HL-60/S4 treated with retinoic acid at 250 ng/mL for 4 days and 3 days (cell line): ENCODE data around the gene RBBP8.

Experiments used
- in situ Hi-C: fragments of 300-500 bp; cut with MboI; formaldehyde crosslinking; loops from 2 replicates; pipeline ENCODE4 v1.7.0; 2022; ENCODE audit warnings: low sequenced_read_pairs

RBBP8 gene

DNA sequence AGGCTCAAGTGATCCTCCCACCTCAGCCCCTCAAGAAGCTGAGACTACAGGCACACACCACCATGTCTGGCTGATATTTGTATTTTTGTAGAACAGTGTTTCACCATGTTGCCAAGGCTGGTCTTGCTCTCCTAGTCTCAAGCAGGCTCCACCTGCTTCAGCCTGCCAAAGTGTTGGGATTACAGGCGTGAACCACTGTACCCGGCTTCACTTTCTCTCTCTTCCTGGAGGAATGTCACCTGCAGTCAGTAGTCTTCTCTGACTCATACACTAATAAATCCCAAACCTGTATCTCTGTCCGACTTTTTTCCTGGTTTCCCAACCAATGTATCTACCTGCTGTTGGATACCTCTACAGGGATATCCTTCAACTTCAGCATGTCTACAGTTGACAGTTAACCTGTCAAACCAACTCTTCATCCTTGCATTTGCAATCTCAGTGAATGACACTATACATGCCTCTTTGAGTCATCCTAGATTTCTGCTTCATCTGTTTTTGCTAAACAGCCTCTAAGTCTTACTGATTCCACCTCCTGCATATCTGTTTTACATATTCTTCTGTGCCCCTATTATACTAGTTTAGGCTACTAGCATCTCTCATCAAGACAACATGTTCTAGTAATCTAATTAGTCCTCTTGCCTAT lies 54.5 kb downstream of the RBBP8 start:
- in situ Hi-C loops, result loop anchor here (25.0 kb wide), 1 partner anchor 175 kb away; no protein-coding TSS in a partner anchor

GRCh38 chr18:22988208-22988607 lies 55.1 kb downstream of the RBBP8 start:
- in situ Hi-C loops, result loop anchor here (25.0 kb wide), 1 partner anchor 176 kb away; no protein-coding TSS in a partner anchor

DNA sequence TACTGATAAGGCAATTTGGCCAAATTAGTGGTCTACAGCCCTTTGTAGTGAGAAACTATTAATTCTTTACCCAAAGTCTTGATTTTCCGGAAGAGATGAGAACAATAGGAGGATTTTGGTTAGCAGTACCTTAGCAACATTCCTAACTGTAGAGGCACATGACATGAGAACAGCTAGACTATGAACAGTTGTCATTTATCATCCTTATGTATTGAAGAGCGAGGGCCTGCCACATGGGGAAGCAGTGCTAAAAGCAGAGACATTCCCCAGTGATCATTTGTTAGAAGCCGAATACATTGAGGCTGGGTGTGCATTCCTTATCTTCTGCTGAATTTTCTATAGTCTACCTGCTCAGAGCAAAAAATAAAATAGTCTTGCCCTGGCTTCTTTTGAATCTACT lies 65.2 kb downstream of the RBBP8 start:
- in situ Hi-C loops, result loop anchor here (25.0 kb wide), 1 partner anchor 186 kb away; no protein-coding TSS in a partner anchor

DNA sequence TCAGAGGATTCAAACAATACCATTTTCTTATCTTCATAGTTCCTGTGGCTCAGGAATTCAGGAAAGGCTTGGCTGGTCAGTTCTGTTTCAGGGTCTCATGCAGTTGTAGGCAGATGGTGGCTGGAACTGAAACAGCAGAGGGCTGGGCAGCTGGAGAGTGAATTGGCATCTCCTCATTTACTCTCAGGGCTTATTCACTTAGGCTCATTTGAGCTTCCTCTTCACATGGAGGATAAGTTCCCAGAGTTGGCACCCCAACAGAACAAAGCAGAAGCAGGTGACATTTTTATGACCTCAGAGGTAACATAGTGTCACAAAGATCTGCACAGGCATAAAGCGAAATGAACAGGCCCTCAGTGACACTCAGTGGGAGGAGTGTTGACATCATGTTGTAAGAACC lies 66.1 kb downstream of the RBBP8 start:
- in situ Hi-C loops, result loop anchor here (25.0 kb wide), 1 partner anchor 187 kb away; no protein-coding TSS in a partner anchor

DNA sequence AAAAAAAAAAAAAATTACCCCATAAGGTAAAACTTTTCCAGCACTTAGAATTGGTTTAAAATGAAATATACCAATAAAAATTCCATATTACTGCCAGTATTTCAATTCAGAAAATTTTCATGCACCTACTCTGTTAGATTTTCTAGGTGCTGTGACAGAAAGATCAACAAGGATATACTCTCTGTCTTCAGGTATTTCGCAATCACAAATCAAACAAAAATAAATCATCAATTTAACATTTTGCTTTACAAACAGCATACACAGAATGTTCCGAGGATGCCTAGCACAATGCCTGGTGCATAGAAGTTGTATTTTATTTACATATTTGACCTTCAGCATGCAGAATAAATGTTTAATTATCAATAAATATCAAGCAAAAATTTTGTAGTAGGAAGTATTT lies 66.5 kb downstream of the RBBP8 start:
- in situ Hi-C loops, result loop anchor here (25.0 kb wide), 1 partner anchor 187 kb away; no protein-coding TSS in a partner anchor

DNA sequence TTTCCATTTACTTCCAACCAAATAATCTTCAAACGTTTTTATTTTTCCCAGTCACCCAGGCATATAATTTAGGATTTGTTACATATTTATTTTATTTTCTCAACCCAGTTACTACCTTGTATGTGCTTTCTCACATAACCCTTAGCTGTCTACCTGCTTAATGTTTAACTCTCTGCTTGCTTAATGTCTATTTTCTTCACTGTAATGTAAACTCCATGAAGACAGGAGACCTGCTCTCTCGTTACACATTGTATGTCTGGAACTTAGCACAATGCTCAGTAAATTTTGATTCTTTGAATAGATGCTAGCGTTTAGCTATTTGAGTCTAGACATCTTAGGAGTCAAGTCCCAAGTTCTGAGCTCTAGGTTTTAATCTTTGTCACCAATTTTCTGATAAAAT lies 70.2 kb downstream of the RBBP8 start:
- in situ Hi-C loops, result no loop called here

- in situ Hi-C loops, result no loop called here
Observed at GRCh38 chr18:23012249-23012648, 79.1 kb downstream of the RBBP8 start.

DNA sequence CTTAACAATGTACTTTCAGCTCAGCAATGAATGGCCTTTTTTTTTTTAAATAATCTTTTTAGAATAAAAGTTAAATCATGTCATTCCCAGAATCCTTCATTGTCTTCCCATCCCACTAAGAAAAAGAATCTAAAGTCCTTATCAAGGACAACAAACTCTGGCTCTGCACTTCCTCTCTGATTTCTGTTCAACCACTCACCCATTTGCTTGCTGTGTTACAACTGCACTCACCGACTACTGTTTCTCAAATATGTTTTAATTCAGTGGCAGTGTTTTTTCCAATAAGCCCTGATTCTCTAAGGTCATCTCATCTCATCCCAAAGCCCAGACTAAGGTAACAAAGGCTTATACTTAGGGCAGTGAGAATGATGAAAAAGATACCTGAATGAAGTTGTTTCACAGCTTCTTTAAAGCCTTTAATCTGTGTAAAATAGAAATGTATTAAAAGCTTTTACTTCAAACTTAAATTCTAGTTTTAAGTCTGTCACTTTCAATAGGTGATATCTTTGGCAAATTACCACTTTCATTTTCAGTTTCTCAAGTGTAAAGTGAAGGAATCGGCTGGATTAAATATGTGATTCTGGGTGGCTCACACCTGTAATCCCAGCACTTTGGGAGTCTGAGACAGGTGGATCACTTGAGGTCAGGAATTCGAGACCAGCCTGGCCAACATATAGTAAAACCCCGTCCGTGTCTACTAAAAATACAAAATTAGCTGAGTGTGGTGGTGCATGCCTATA lies 87.6 kb downstream of the RBBP8 start:
- in situ Hi-C loops, result no loop called here

GRCh38 chr18:23021623-23022022 lies 88.5 kb downstream of the RBBP8 start:
- in situ Hi-C loops, result no loop called here

DNA sequence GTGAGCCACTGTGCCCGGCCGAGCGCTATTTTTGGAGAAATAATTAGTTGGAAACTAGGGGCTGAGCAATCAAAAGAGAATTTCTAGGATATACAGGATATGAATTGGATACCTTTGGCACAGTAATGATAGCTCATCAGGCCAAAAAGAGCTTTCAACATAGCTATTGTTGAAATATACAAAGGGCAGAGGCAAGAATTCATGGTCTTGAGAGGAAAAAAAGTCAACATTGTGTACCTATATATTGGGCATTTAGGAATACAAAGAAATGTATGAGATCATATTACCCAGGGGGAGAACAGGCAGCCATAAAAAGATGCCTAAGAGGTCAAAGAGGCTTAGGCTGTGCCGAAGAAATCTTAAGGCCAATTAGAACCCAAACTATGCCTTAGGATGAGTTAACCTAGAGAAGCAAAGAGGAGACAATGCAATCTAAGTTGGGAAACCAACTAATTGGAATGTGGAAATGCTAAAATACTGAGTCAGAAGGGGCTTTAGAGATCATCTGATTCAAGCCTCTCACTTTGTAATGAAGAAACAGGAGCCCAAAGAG lies 99.0 kb downstream of the RBBP8 start:
- in situ Hi-C loops, result loop anchor here (25.0 kb wide), 1 partner anchor 380 kb away; no protein-coding TSS in a partner anchor

DNA sequence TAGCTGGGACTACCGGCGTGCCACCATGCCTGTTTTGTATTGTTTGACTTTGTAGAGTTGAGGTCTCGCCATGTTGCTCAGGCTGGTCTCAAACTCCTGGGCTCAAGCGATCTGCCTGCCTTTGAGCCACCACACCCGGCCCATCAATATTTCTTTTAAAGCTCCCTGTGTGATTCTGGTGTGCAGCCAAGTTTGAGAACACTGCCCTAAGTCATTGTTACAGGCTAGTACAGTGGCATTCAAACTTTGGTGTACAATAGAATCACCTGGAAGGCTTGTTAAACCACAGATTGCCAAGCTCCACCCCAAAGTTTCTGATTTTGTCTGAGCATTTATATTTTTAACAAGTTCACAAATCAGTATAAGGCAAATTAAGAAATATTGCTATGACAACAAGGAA lies 99.9 kb downstream of the RBBP8 start:
- in situ Hi-C loops, result loop anchor here (25.0 kb wide), 1 partner anchor 379 kb away; no protein-coding TSS in a partner anchor

GRCh38 chr18:23036660-23037201 lies 103.6 kb downstream of the RBBP8 start:
- in situ Hi-C loops, result loop anchor here (25.0 kb wide), 1 partner anchor 376 kb away; no protein-coding TSS in a partner anchor

DNA sequence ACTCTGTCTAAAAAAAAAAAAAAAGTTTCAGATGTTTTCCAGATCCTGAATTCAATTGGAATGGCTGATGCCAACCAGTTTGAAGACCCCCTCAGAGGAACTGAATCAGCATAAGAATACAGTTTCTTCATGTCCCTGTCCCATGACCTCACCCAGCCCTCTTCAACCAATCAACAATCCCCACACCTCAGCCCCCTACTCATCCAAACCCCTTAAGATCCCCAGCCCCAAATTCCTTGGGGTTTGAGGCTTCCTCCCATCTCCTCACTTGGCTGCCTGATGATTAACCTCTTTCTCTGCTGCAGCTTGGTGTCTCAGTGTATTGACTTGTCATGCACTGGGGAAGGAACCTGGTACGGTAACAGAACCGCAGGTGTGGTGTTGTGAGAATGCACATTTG lies 104.5 kb downstream of the RBBP8 start:
- in situ Hi-C loops, result loop anchor here (25.0 kb wide), 1 partner anchor 375 kb away; no protein-coding TSS in a partner anchor

GRCh38 chr18:23038712-23039111 lies 105.6 kb downstream of the RBBP8 start:
- in situ Hi-C loops, result loop anchor here (25.0 kb wide), 1 partner anchor 374 kb away; no protein-coding TSS in a partner anchor

DNA sequence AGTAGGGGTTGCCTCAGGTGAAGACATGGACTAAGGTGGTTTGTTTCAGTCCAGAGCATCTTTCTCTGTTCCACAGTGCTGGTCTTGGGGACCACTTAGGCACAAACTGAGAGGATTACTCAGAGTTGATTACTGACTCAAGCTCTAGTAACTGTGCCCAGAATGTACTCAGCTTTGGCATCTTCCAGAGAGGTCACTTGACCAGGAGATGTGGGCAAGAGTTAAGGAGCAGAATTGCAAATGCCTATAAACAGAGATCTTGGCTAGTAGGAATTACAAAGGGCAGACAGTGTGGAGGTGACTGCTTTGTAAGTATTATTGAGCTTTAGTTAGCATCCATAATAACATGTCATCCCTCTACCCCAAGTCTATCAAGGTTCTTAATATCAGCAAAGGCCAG lies 109.0 kb downstream of the RBBP8 start:
- in situ Hi-C loops, result loop anchor here (25.0 kb wide), 1 partner anchor 370 kb away; no protein-coding TSS in a partner anchor

- in situ Hi-C loops, result loop anchor here (25.0 kb wide), 1 partner anchor 368 kb away; no protein-coding TSS in a partner anchor
Observed at GRCh38 chr18:23043803-23044376, 110.8 kb downstream of the RBBP8 start.

- in situ Hi-C loops, result loop anchor here (25.0 kb wide), 1 partner anchor 362 kb away; no protein-coding TSS in a partner anchor
Observed at GRCh38 chr18:23049698-23050373, 116.7 kb downstream of the RBBP8 start.

DNA sequence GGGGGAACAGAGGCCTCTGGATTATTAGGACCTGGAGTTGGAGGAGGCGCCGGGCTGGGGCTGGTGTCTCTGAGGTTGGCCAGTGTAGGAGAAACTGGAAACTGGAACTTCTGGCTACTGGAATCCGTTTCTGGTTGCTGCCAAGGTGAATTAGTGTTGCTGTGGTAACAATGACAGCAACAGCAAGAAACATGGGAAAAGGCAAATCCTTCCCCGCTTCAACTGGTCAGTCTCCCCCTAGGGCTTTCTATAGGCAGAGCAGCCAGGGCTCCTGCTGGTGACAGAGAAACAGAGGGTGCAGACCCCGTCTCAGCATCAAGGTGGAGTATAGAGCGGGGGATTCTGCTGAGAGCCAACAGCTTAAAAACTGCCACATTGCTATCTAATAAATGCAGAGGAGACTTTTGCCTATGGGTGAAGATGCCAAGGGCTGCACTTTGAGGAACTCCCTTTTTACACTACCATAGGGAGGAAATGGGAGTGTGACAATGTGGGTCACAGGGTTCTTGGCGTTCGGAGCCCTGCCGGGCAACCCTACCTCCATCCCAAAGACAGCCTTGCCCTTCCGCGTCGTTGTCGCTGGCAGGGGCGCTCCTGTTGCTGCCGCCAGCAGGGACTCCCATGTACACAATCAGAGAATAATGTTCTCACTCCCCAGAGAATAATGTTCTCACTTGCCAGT lies 120.8 kb downstream of the RBBP8 start:
- in situ Hi-C loops, result no loop called here

GRCh38 chr18:23054553-23054952 lies 121.4 kb downstream of the RBBP8 start:
- in situ Hi-C loops, result no loop called here

DNA sequence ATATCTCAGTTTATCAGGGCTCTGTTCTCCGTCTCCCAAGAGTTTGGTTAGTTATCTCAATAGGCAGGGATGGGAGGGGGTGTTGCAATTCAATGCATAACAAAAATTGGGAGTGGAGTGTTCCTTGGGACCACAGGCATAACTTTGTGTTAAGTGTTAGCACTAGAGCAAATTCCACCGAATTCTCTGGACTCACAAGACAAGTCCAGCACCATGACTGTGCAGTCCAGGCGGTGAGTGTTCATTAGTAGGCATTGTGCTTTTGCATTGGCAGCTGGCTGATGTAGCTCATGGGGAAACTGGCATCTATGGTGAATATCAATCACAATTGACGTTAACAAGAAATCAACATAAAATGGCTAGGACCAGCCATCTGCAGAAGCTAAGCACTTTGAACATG lies 123.2 kb downstream of the RBBP8 start:
- in situ Hi-C loops, result no loop called here
